Renal pelvis (tissue), 4 donors: ENCODE results near the gene KCTD5. TPM values are rescaled to one million over a fixed set of nuclear protein-coding genes. Genes with fewer than 3 reads are reported as not detected.

Experiments used
- DNase-seq: peaks from one replicate; pipeline ENCODE4 v3.0.0-alpha.2; 2013
- polyA plus RNA-seq, 3 donors: library from polyadenylated mRNA; unstranded; fragments of 120-200 nt; gene quantifications; one replicate each; pipeline ENCODE4 v1.2.1, GENCODE V29; 2013; ENCODE audit not compliant: insufficient read length in 3 of 3

Gene KCTD5
- polyA plus RNA-seq, 3 donors: 19.7 to 25.3 (median 23.4) TPM

- no peak for DNase-seq
Observed at GRCh38 chr16:2707368-2708289, 25.3 kb downstream of the KCTD5 start.

GRCh38 chr16:2708290-2708639 is 25.9 kb downstream of the KCTD5 start:
- no peak for DNase-seq

GRCh38 chr16:2708955-2709587 is 26.7 kb downstream of the KCTD5 start:
- DNase-seq: no peak

- DNase-seq: no peak
Observed at GRCh38 chr16:2709588-2709984, 27.3 kb downstream of the KCTD5 start.

GRCh38 chr16:2710021-2710710 is 27.8 kb downstream of the KCTD5 start:
- no peak for DNase-seq

- DNase-seq: no peak
Observed at GRCh38 chr16:2710711-2711231, 28.4 kb downstream of the KCTD5 start.

GRCh38 chr16:2711370-2712062 is 29.2 kb downstream of the KCTD5 start:
- no peak for DNase-seq

- no peak for DNase-seq
Observed at GRCh38 chr16:2712063-2712441, 29.7 kb downstream of the KCTD5 start.

- no peak for DNase-seq
Observed at GRCh38 chr16:2712546-2712945, 30.2 kb downstream of the KCTD5 start.

- DNase-seq: no peak
Observed at GRCh38 chr16:2713523-2713922, 31.2 kb downstream of the KCTD5 start.

GRCh38 chr16:2713985-2714774 is 31.9 kb downstream of the KCTD5 start:
- DNase-seq: no peak

GRCh38 chr16:2715064-2715463 is 32.7 kb downstream of the KCTD5 start:
- no peak for DNase-seq

- DNase-seq: peak; percentile 71
Observed at GRCh38 chr16:2715519-2715918, 33.2 kb downstream of the KCTD5 start.

GRCh38 chr16:2715966-2716885 is 33.9 kb downstream of the KCTD5 start:
- no peak for DNase-seq

- no peak for DNase-seq
Observed at GRCh38 chr16:2716948-2717347, 34.6 kb downstream of the KCTD5 start.

- no peak for DNase-seq
Observed at GRCh38 chr16:2717383-2718263, 35.3 kb downstream of the KCTD5 start.

GRCh38 chr16:2719328-2720063 is 37.2 kb downstream of the KCTD5 start:
- no peak for DNase-seq

- DNase-seq: no peak
Observed at GRCh38 chr16:2720064-2720457, 37.7 kb downstream of the KCTD5 start, which contains the start of gene PRSS27. PRSS27 (minus strand) TSS chr16:2720224; CDS start chr16:2720160, 64 bp downstream.
